Right lobe of liver (tissue), 4 donors: ENCODE measurements around the gene LILRA5.

Source experiments
- POLR2A ChIP-seq: fragments of 450-650 bp; IDR thresholded peaks from one replicate; pipeline ENCODE4 v1.6.1; 2017; ENCODE audit warnings: antibody characterized with exemption, mild to moderate bottlenecking
- TF ChIP-seq, protein P1 (sequence below), 4 donors: fragments of 200-600 bp in 3 of 4; fragments of 450-650 bp in 1 of 4; IDR thresholded peaks; one replicate each; pipeline versions ENCODE4 v1.5.1 to v1.8.0; 2016 to 2022; ENCODE audit warnings: antibody characterized with exemption in 4 of 4, mild to moderate bottlenecking in 2 of 4
- donor health status: DM: no; HTN: no; CAD: no.
- donor health status: DM: no; HTN: no; CAD: no.
- donor health status: DM: no; HTN: yes; CAD: no.

DNA sequence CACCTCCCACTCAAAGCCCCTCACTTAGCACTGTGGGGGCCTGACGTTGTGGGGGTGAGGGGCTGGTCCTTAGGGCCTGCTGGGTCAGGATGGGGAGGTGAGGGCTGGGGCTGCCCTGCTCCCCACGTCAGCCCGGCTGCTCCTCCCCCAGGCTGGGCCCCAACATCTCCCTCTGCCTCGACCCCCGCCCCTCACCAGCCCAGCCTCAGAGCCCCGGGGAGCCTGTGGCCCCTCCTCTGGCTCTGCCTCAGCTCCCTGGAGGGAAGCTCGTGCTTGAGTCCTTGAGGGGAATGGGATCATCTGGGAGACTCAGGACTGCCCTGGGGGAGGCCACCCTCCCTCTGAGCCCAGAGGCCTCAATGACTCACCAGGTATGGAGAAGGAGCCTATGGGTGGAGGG, 19.2 kb upstream of the LILRA5 start:
- TF ChIP-seq POLR2A: no peak
- TF ChIP-seq, protein P1, sequence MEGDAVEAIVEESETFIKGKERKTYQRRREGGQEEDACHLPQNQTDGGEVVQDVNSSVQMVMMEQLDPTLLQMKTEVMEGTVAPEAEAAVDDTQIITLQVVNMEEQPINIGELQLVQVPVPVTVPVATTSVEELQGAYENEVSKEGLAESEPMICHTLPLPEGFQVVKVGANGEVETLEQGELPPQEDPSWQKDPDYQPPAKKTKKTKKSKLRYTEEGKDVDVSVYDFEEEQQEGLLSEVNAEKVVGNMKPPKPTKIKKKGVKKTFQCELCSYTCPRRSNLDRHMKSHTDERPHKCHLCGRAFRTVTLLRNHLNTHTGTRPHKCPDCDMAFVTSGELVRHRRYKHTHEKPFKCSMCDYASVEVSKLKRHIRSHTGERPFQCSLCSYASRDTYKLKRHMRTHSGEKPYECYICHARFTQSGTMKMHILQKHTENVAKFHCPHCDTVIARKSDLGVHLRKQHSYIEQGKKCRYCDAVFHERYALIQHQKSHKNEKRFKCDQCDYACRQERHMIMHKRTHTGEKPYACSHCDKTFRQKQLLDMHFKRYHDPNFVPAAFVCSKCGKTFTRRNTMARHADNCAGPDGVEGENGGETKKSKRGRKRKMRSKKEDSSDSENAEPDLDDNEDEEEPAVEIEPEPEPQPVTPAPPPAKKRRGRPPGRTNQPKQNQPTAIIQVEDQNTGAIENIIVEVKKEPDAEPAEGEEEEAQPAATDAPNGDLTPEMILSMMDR (IDR thresholded peaks at IDR 0.05): no peak
